H1 (cell line): ENCODE measurements around the gene SIK3. TPM values are rescaled to one million over a fixed set of nuclear protein-coding genes. Genes with fewer than 3 reads are reported as not detected.

ENCODE experiments used
- CTCF ChIA-PET: fragments of 300-600 bp; sonication (Branson Sonifier 250); formaldehyde crosslinking; loops from one replicate; lab custom pipeline; 2021; ENCODE audit not compliant: partially characterized antibody; lab: Charles Lee
- POLR2A ChIA-PET: fragments of 300-600 bp; sonication (Branson Sonifier 250); formaldehyde crosslinking; loops from one replicate; lab custom pipeline; 2021; ENCODE audit warnings: inconsistent platforms; ENCODE audit not compliant: partially characterized antibody; lab: Charles Lee
- DNase-seq, 2 experiments: peaks; one replicate each; pipeline versions ENCODE4 v3.0.0 to v3.0.0-alpha.2; 2010 to 2022; ENCODE audit warnings: low spot score in 2 of 2, low read depth in 1 of 2, mixed read lengths in 1 of 2
- FAIRE-seq: peaks from 2 replicates; lab custom pipeline; 2011; peaks lifted over from hg19 to GRCh38; lab: Jason Lieb, UNC
- H2AFZ ChIP-seq: 2 replicates; pipeline ENCODE4 v1.8.1; 2012; ENCODE audit warnings: low read length, inconsistent platforms
- H2AK5ac ChIP-seq: 2 replicates; pipeline ENCODE4 v1.6.1; 2013; ENCODE audit warnings: low read depth, low read length
- H2BK120ac ChIP-seq: replicated peaks from 2 replicates; pipeline ENCODE3; 2013; ENCODE audit warnings: low read depth, low read length, inconsistent platforms
- H2BK12ac ChIP-seq: 2 replicates; pipeline ENCODE4 v1.6.1; 2013; ENCODE audit warnings: low read depth, low read length
- H2BK15ac ChIP-seq: 2 replicates; pipeline ENCODE4 v1.6.1; 2013; ENCODE audit warnings: low read length
- H2BK20ac ChIP-seq: 2 replicates; pipeline ENCODE4 v1.6.1; 2013; ENCODE audit warnings: low read length
- H2BK5ac ChIP-seq: 2 replicates; pipeline ENCODE4 v1.6.1; 2013; ENCODE audit warnings: low read depth, low read length
- H3K14ac ChIP-seq: 2 replicates; pipeline ENCODE4 v1.6.1; 2013; ENCODE audit warnings: inconsistent platforms; ENCODE audit not compliant: insufficient read length
- H3K18ac ChIP-seq: 2 replicates; pipeline ENCODE4 v1.6.1; 2013; ENCODE audit warnings: low read length; ENCODE audit errors: extremely low read depth
- H3K23ac ChIP-seq: 2 replicates; pipeline ENCODE4 v1.6.1; 2013; ENCODE audit warnings: inconsistent platforms; ENCODE audit not compliant: insufficient read length
- H3K23me2 ChIP-seq: 2 replicates; pipeline ENCODE4 v1.6.1; 2013; ENCODE audit warnings: low read depth, low read length
- H3K27ac ChIP-seq: 2 replicates; pipeline ENCODE4 v1.6.1; 2011; ENCODE audit warnings: low read depth, low read length, inconsistent platforms
- H3K27me3 ChIP-seq, 4 experiments: replicated peaks in 1 of 4; 1 replicate in 1 of 4; 2 replicates in 3 of 4; pipeline versions ENCODE4 v1.6.1 to v1.8.1; 2011 to 2013; ENCODE audit warnings: low read length in 3 of 4, mild to moderate bottlenecking in 3 of 4, inconsistent platforms in 2 of 4, mixed read lengths in 2 of 4, moderate library complexity in 1 of 4; ENCODE audit not compliant: control insufficient read depth in 3 of 4, insufficient read depth in 3 of 4; ENCODE audit errors: extremely low read depth in 1 of 4
- H3K36me3 ChIP-seq, 4 experiments: 2 replicates each; pipeline versions ENCODE4 v1.6.1 to v1.8.1; 2011 to 2013; ENCODE audit warnings: mild to moderate bottlenecking in 4 of 4, low read length in 3 of 4, moderate library complexity in 2 of 4, control low read depth in 1 of 4, inconsistent platforms in 1 of 4; ENCODE audit not compliant: insufficient read depth in 4 of 4, control insufficient read depth in 2 of 4
- H3K4ac ChIP-seq: replicated peaks from 2 replicates; pipeline ENCODE3; 2013; ENCODE audit warnings: low read length, low read depth, mixed read lengths, inconsistent platforms; ENCODE audit not compliant: insufficient read length
- H3K4me1 ChIP-seq, 4 experiments: replicated peaks in 1 of 4; 1 replicate in 1 of 4; 2 replicates in 3 of 4; pipeline versions ENCODE4 v1.6.1 to v1.8.1; 2011 to 2013; ENCODE audit warnings: low read length in 3 of 4, inconsistent platforms in 2 of 4, mixed read lengths in 1 of 4; ENCODE audit not compliant: insufficient read depth in 4 of 4, control insufficient read depth in 3 of 4
- H3K4me2 ChIP-seq, 2 experiments: 2 replicates each; pipeline versions ENCODE4 v1.6.1 to v1.8.1; 2011 to 2013; ENCODE audit warnings: low read depth in 2 of 2, low read length in 2 of 2, control low read depth in 1 of 2, inconsistent platforms in 1 of 2, mild to moderate bottlenecking in 1 of 2; ENCODE audit not compliant: insufficient read depth in 1 of 2
- H3K4me3 ChIP-seq, 4 experiments: fragments of 200-600, 300-600 bp in 1 of 4; sonication (generic), shearing (Covaris generic), sonication (Bioruptor Twin) in 1 of 4; 2 replicates each; pipeline versions ENCODE4 v1.5.1 to v1.8.1; 2011 to 2016; ENCODE audit warnings: low read length in 4 of 4, low read depth in 3 of 4, control low read depth in 2 of 4, inconsistent platforms in 2 of 4, mild to moderate bottlenecking in 2 of 4, mixed read lengths in 1 of 4, moderate library complexity in 1 of 4; ENCODE audit not compliant: insufficient read depth in 2 of 4; ENCODE audit errors: extremely low read depth in 1 of 4
- H3K56ac ChIP-seq: replicated peaks from 2 replicates; pipeline ENCODE3; 2013; ENCODE audit warnings: low read depth, mild to moderate bottlenecking, mixed read lengths, low read length, inconsistent platforms; ENCODE audit not compliant: insufficient read length
- H3K79me1 ChIP-seq: 2 replicates; pipeline ENCODE4 v1.6.1; 2013; ENCODE audit warnings: low read depth, low read length, control low read depth
- H3K79me2 ChIP-seq, 2 experiments: 2 replicates each; pipeline versions ENCODE4 v1.6.1 to v1.8.1; 2012 to 2013; ENCODE audit warnings: low read length in 2 of 2, mild to moderate bottlenecking in 2 of 2, inconsistent platforms in 1 of 2; ENCODE audit not compliant: insufficient read depth in 2 of 2, control insufficient read depth in 1 of 2
- H3K9ac ChIP-seq, 4 experiments: replicated peaks in 1 of 4; 1 replicate in 1 of 4; 2 replicates in 3 of 4; pipeline versions ENCODE4 v1.6.1 to v1.8.1; 2011 to 2013; ENCODE audit warnings: low read depth in 3 of 4, low read length in 3 of 4, control low read depth in 2 of 4, mild to moderate bottlenecking in 2 of 4, moderate library complexity in 2 of 4, inconsistent platforms in 1 of 4; ENCODE audit errors: extremely low read depth in 1 of 4
- H3K9me3 ChIP-seq, 2 experiments: 2 replicates each; pipeline versions ENCODE4 v1.6.1 to v1.8.1; 2012 to 2013; ENCODE audit warnings: mild to moderate bottlenecking in 2 of 2, moderate library complexity in 2 of 2, control low read depth in 1 of 2, inconsistent platforms in 1 of 2, low read depth in 1 of 2, low read length in 1 of 2, mixed read lengths in 1 of 2; ENCODE audit not compliant: insufficient read depth in 2 of 2
- H4K20me1 ChIP-seq, 2 experiments: replicated peaks in 1 of 2; 2 replicates each; pipeline versions ENCODE3 to v1.8.1; 2011 to 2013; ENCODE audit warnings: inconsistent platforms in 2 of 2, low read length in 2 of 2, mild to moderate bottlenecking in 1 of 2; ENCODE audit not compliant: insufficient read depth in 2 of 2, control insufficient read depth in 1 of 2
- H4K5ac ChIP-seq: 2 replicates; pipeline ENCODE4 v1.6.1; 2013; ENCODE audit warnings: low read length, low read depth, mixed read lengths, inconsistent platforms; ENCODE audit not compliant: insufficient read length
- H4K8ac ChIP-seq: 2 replicates; pipeline ENCODE4 v1.8.0; 2013; ENCODE audit warnings: mild to moderate bottlenecking, moderate library complexity, low read length, inconsistent platforms; ENCODE audit not compliant: insufficient read depth; ENCODE audit errors: extremely low read depth
- H4K91ac ChIP-seq: replicated peaks from 2 replicates; pipeline ENCODE3; 2013; ENCODE audit warnings: low read length, mixed read lengths, inconsistent platforms; ENCODE audit not compliant: insufficient read length
- CEBPB ChIP-seq: IDR thresholded peaks from 2 replicates; pipeline ENCODE4 v1.6.1; 2012; ENCODE audit warnings: low read depth, low read length
- MAFK ChIP-seq: IDR thresholded peaks from 2 replicates; pipeline ENCODE4 v1.6.1; 2012; ENCODE audit warnings: low read depth, mild to moderate bottlenecking, improper control_type of control experiment, low read length
- NRF1 ChIP-seq: IDR thresholded peaks from 2 replicates; pipeline ENCODE4 v1.6.1; 2011; ENCODE audit warnings: mild to moderate bottlenecking, low read depth, low read length, improper control_type of control experiment
- SAP30 ChIP-seq: fragments of 300-600 bp; sonication (generic); IDR thresholded peaks from 2 replicates; pipeline ENCODE4 v1.7.1; 2012; ENCODE audit warnings: low read length, moderate library complexity, mild to moderate bottlenecking, inconsistent platforms; ENCODE audit not compliant: insufficient read depth, insufficient replicate concordance
- WGBS, 2 experiments: shearing (Covaris generic) in 1 of 2; methylation state at CpG; one replicate each; pipeline versions ENCODE4 v1.1.6 to v1.1.7; 2013 to 2015; ENCODE audit warnings: low lambda C conversion rate in 2 of 2, mixed read lengths in 2 of 2, inconsistent platforms in 1 of 2, low coverage in 1 of 2, missing lambda C conversion rate in 1 of 2; ENCODE audit not compliant: insufficient replicate concordance in 2 of 2, insufficient coverage in 1 of 2, insufficient read length in 1 of 2; ENCODE audit errors: extremely low coverage in 1 of 2, missing lambda C conversion rate in 1 of 2; 5-methylcytosine and 5-hydroxymethylcytosine counted together
- polyA plus RNA-seq, 7 experiments: library from polyadenylated mRNA; depleted of rRNA in 3 of 7; stranded (reverse) in 5 of 7; unstranded in 2 of 7; fragments of >200 nt in 5 of 7; fragments of 200-250 nt in 2 of 7; gene quantifications; 1 replicate in 5 of 7; 2 replicates in 1 of 7; 4 replicates in 1 of 7; pipeline versions ENCODE4 v1.2.1 to v1.2.3, GENCODE V29; 2011 to 2013; ENCODE audit warnings: missing spikeins in 2 of 7, mixed read lengths in 2 of 7
- total RNA-seq: library from RNA; stranded (reverse); fragmentation: NEBNext Ultra II Directional; extraction: Animal tissue kit (Norgen Biotek cat#: 25700); gene quantifications from 2 replicates; pipeline ENCODE4 v1.2.1, GENCODE V29; 2021

Gene SIK3
- total and polyA plus RNA-seq, 2 of the 8 experiments (the other 6 are each of a cell fraction or from before 2014, with no cell fraction given), result 19.9 to 32.1 TPM

DNA sequence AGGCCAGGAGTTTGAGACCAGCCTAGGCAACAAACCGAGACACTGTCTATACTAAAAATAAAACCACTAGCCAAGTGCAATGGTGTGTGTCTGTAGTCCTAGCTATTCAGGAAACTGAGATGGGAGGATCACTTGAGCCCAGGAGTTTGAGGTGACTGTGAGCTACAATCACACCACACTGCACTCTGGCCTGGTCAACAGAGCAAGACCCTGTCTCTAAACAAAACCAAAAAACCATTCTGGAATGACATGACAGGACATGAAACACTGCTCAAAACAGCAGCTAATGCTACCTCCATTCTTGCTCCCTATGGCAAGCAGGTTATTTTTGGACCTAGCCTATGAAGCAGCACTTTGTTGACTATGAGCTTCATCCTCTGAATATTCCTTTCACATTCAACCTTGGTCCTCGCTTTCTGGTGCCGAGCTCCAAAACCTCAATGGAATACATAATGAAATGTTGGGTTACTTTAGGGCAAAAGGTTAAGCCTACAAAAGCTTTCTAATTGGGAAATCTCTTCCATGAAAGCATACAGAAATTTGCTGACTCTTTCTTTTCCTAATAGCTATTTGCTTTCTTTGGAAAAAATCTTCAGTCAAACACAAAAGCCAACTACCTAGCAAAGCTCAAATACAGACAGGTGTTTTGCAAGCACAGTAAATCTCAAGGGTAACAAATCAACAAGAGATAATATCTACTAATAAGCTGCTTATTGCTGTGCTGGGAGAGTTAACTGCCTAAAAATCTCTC lies 21.1 kb downstream of the SIK3 start:
- H3K27me3 ChIP-seq, result no peaks in the 10 kb centered on the region
- no peaks in the 10 kb centered on the region for H3K23me2 ChIP-seq
- H3K79me2 ChIP-seq, result peaks cover 0 to 92% of the 10 kb centered on the region in 2 experiments; a peak in 3 of 4 replicates
- H3K36me3 ChIP-seq, result no peaks in the 10 kb centered on the region
- peaks cover 5 to 10% of the 10 kb centered on the region in 2 experiments for H4K20me1 ChIP-seq
- no peak overlapping the region for H4K8ac ChIP-seq
- no peak overlapping the region for H4K91ac ChIP-seq
- peaks cover 0 to 11% (median 2%) of the 10 kb centered on the region in 4 experiments; a peak in 6 of 7 replicates for H3K4me1 ChIP-seq
- 82% methylated on average over 3 of the region's 3 CpGs; no CpG with 5 or more reads in 1 of the 2 experiments for WGBS, 2 experiments
- H3K56ac ChIP-seq, result no peak overlapping the region
- H2BK15ac ChIP-seq, result 0 out of 2 replicates have a peak overlapping the region, but pooled peaks have one; percentile 8
- peak overlapping the region; percentile 49; the same call in 1 of the 2 replicates for H3K27ac ChIP-seq
- no peak overlapping the region for H3K14ac ChIP-seq
- ChIA-PET CTCF (interaction anchor here (1.0 to 1.6 kb wide), 9 partner anchors 8 to 345 kb away, joined by 3 to 8 read pairs (median 3); no protein-coding TSS in a partner anchor), POLR2A (interaction anchor here (0.6 to 1.7 kb wide), 4 partner anchors 12 to 346 kb away, joined by 3 read pairs; no protein-coding TSS in a partner anchor)
- H4K5ac ChIP-seq, result no peak overlapping the region
- DNase-seq, result no peak
- 0 out of 8 replicates have a peak overlapping the region, but pooled peaks of 1 of the 4 experiments have one; percentile 10 for H3K4me3 ChIP-seq
- H3K79me1 ChIP-seq, result peaks cover 3% of the 10 kb centered on the region; the same call in 1 of the 2 replicates
- H3K4ac ChIP-seq, result no peak overlapping the region
- no peak overlapping the region for H2BK120ac ChIP-seq
- FAIRE-seq, result no peak
- H3K4me2 ChIP-seq, result peak overlapping the region; percentile 27 to 48
- H3K23ac ChIP-seq, result no peak overlapping the region
- TF ChIP-seq MAFK (peak; percentile 45; the same call in 1 of the 2 replicates), NRF1 (no peak), SAP30 (no peak), CEBPB (no peak)
- H3K9ac ChIP-seq, result no peak overlapping the region
- peak overlapping the region; percentile 11; the same call in 1 of the 2 replicates for H2BK12ac ChIP-seq
- no peak overlapping the region for H3K18ac ChIP-seq
- H2BK5ac ChIP-seq, result peak overlapping the region; percentile 48; the same call in 1 of the 2 replicates
- H2BK20ac ChIP-seq, result no peak overlapping the region
- no peak overlapping the region; the same call in 1 of the 2 replicates for H2AK5ac ChIP-seq
- H2AFZ ChIP-seq, result no peak overlapping the region
- H3K9me3 ChIP-seq, result no peaks in the 10 kb centered on the region
